HG03342 (cell line): ENCODE results near the gene ING2.
"Not testable (repeated sequence)": the region's sequence is repeated elsewhere in the genome, so short reads cannot be mapped to it uniquely, and the experiment has no call there.

ENCODE experiments used
- ATAC-seq: cut with Tn5 transposase; IDR thresholded peaks from one replicate; pipeline ENCODE4 v1.9.1; 2021; ENCODE audit warnings: mild to moderate bottlenecking, moderate library complexity; ENCODE audit not compliant: unreplicated experiment

The ING2 gene

GRCh38 chr4:183546376-183546775 lies 41.5 kb downstream of the ING2 start:
- ATAC-seq: no peak

GRCh38 chr4:183548306-183548705 lies 43.4 kb downstream of the ING2 start:
- no peak for ATAC-seq

GRCh38 chr4:183550345-183551093 lies 45.7 kb downstream of the ING2 start:
- no peak for ATAC-seq

- ATAC-seq: no peak
Observed at GRCh38 chr4:183552274-183553146, 47.7 kb downstream of the ING2 start.

- not testable (repeated sequence) for ATAC-seq
Observed at GRCh38 chr4:183553147-183553478, 48.3 kb downstream of the ING2 start.

- ATAC-seq: no peak
Observed at GRCh38 chr4:183553601-183554345, 48.9 kb downstream of the ING2 start.

- no peak for ATAC-seq
Observed at GRCh38 chr4:183554346-183554686, 49.5 kb downstream of the ING2 start.

- ATAC-seq: no peak
Observed at GRCh38 chr4:183554878-183555585, 50.2 kb downstream of the ING2 start.

- no peak for ATAC-seq
Observed at GRCh38 chr4:183556947-183557346, 52.1 kb downstream of the ING2 start.

- ATAC-seq: no peak
Observed at GRCh38 chr4:183557611-183558010, 52.8 kb downstream of the ING2 start.

- ATAC-seq: no peak
Observed at GRCh38 chr4:183558873-183559272, 54.0 kb downstream of the ING2 start.

GRCh38 chr4:183561905-183562304 lies 57.0 kb downstream of the ING2 start:
- no peak for ATAC-seq
